Measurements from ENCODE around the gene ABCB1.
"Not testable (repeated sequence)": the region's sequence is repeated elsewhere in the genome, so short reads cannot be mapped to it uniquely, and the experiment has no call there.

ABCB1 gene

DNA sequence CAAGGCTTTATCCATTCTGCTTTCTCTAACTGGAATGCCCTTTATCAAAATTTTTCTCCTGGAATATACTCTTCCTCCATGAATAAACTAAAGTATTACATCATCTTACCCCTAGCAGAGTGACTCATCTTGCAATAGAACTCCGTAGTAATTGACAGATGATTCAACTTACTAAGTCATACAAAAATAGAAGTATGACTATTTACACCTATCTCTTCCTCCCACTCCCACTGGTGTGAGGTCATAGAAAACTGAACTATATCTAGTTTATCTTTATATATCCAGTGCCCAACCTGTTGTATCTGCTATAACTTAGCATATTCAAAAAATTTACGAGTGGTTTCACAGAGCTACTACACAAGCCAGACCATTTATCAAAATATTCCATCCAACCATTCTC lies 26.1 kb downstream of the ABCB1 start:
- DNase-seq: no peak

DNA sequence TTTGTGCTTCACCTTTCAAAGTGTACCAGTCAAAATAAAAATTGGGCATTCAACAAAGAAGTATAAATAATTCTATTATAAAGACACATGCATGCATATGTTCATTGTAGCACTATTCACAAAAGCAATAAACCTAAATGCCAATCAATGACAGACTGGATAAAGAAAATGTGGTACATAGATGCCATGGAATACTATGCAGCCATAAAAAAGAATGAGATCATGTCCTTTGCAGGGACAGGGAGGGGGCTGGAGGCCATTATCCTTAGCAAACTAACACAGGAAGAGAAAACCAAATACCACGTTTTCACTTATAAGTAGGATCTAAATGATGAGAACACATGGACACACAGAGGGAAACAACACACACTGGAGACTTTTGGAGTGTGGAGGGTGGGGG lies 28.2 kb downstream of the ABCB1 start:
- not testable (repeated sequence) for DNase-seq

DNA sequence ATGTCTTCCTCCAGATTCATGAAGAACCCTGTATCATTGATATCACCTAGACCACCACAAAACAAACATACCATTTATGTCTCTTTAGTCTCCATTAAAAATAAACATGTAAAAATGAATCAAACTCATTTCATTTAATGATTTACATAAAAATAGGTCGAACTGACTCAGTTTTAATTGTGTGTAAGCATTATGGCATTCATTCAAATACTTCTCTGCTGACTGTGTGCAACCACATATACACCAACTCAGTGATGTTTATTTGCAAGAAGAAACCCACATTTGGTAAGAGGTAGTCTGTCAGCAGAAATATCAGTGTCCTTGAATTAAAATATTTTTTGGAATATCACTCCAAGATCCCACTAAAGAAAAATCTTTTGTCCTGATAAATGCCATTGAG lies 30.5 kb downstream of the ABCB1 start:
- no peak for DNase-seq

DNA sequence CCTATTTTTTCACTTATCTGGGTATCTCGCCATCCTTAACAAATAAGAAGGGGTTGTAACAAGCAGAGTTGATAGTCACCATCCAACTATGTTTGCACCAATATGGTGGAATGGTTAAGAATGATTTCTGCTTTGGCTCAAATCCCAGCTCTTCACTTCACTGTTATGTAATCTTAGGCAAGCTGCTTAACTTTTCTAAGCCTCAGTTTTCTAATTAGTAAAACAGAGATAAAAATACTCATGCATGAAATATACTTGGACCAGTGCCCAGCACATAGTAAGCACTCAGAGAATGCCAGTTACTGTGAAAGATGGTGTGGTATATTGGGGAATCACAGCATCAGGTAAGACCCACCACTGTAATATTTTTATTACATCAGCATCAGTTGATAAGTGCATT lies 33.6 kb downstream of the ABCB1 start:
- no peak for DNase-seq

DNA sequence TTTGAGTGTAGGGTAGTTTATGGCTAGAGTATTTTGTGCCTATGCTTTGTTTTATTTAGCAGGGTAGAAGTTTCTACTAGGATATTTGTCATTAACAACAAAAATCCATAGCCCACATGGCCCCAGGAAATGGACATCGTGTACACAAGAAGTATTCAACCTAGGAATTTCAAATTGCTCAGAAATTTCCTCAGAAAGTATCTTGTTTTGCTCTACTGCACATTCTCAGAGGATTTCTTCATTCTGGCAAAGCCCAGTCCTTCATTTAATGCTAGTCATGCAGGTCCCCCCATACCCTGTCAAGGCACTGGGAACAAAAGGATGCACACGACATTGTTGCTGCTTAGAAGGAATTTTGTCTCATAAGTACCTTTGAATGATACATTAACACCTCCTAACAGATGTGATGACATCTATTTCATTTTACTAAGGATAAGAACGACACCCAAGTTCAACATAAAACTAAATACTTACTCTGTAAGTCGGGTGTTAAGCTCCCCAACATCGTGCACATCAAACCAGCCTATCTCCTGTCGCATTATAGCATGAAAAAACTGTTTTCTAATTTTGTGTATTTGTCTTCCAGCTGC lies 34.3 kb downstream of the ABCB1 start:
- no peak for DNase-seq

DNA sequence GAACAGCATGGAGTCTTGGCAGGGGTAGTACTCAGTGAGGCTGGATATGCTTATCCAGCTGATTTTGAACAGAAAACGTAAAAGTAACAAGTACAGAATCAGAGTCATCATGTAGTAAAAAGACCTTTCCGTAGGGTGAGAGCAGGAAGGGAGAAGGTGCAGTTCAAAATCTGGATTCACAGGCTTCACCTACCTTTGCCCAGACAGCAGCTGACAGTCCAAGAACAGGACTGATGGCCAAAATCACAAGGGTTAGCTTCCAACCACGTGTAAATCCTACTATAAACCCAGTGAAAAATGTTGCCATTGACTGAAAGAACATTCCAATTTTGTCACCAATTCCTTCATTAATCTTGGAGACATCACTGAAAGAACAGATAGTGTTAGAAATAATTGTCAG lies 34.8 kb downstream of the ABCB1 start:
- no peak for DNase-seq

DNA sequence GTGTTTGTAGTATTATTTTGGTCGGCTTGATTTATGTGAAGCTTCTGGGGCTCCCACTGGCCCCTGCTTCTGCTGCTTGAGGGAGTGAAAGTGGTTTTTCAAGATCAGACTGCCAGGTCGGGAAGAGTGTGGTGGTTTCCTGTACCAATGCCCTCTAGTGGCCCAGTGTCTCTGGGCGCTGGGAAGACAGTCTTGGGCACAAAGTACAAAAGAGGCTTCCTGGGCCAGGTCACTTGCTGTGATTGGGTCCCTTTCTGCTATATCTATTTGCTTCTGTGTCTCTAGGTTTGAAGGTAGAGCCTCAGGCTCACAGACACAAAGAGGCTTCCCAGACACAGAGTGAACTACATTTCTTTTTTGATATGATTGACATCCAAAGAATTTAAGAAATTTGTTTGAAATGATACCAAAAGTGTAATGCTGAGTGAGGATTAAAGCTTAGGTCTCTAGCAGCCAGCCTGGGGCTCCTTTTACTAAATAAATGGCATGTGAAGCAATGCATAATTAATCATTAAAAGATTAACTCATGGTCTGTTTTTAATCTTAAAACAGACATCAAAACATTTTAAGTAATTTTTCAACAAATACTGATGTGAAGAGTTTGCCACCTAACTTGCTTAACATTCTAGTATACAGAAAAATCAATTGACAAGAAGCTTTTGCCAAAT lies 36.3 kb downstream of the ABCB1 start:
- peak; percentile 23 for DNase-seq

DNA sequence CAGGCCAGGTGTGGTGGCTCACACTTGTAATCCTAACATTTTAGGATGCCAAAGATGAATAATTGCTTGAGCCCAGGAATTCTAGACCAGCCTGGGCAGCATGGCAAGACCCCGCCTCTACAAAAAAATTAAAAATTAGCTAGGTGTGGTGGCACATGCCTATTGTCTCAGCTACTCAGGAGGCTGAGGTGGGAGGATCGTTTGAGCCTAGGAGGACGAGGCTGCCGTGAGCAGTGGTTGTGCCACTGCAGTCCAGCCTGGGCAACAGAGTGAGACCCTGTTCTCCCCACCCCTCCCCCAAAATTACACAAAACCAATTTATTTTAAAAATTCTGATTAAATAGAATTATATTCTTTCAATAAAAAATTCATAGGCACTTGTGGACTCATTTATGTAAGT lies 39.0 kb downstream of the ABCB1 start:
- no peak for DNase-seq

DNA sequence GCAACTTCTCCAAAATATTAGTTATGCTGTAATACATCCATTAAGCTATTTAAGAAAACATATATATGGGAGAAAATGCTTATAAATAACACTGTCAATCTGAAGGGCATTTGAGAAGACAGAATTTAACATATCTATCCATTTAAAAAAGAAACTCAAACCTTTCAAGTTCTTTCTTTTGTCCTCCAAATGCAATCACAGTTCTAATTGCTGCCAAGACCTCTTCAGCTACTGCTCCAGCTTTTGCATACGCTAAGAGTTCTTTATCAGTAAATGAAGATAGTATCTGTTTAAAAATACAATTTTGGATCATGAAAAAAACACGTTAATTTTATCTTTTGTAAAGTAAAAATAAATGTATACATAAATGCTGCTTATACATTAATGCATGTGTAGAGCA lies 39.6 kb downstream of the ABCB1 start:
- DNase-seq: no peak

DNA sequence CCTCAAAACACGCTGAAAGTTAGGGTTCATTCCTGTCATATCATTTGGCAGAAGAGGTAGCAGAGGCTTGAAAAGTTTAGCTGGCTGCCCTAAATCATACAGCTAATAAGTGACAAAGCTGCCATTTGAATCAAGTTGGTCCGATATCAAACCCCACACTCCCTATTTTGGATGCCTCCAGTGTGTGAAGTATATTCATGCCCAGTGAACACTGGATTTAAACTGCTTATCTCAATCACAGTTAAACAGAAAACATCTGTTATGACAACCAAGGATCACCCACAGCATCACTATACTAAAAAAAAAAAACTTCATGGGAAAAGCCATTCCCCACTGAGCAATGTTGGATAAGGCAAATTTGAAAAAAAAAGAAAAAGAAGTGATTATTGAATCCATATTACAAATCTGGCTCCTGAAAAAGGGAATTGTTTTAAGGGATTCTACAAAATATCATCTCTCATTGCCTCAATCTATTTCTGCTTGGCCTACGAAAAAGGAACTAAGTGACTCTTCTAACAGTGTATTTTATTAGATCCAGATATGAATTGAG lies 48.3 kb downstream of the ABCB1 start:
- no peak for DNase-seq

DNA sequence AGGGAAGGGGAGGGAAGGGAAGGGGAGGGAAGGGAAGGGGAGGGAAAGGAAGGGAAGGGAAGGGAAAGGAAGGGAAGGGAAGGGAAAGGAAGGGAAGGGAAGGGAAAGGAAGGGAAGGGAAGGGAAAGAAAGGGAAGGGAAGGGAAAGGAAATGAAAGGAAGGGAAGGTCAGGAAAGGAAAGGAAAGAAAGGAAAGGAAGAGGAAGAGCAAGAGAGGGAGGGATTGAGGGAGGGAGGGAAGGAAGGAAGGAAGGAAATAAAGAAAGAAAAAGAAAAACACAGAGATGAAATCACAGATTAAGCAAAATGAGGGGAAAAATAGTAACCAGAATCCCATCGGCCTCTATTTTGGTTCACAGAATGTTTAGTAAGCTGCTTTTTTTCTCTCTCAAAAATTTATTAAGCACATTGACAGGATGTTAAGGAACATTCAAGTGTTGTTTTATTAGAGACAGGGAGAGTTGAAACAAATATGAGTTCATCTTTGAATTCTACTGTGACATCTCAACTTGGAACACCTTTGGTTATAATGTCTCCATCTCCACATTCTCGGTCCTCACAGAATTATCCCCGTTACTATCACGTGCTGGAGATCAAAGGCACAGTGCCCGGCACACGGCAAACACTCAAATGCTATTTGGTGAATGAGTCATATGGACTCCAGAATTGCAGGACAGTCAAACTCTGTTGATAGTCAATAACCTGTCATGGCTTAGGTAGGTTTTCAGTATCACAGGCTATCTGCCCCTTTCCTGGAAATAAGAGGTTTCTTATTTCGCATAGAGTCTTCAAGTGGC lies 52.4 kb downstream of the ABCB1 start:
- DNase-seq: no peak

DNA sequence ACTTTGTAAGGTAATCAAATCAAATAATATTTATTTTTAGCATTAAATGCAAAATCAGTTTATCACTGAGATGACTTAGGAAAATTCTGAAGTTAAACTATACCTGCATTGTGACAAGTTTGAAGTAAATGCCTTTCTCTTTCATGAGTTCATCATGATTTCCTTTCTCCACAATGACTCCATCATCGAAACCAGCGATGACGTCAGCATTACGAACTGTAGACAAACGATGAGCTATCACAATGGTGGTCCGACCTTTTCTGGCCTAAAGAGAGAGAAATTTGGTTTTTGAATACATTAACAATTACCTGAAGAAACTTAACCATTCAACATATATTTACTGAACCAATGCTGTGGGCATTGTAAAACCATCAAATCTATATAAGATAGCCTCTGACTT lies 54.9 kb downstream of the ABCB1 start:
- no peak for DNase-seq

DNA sequence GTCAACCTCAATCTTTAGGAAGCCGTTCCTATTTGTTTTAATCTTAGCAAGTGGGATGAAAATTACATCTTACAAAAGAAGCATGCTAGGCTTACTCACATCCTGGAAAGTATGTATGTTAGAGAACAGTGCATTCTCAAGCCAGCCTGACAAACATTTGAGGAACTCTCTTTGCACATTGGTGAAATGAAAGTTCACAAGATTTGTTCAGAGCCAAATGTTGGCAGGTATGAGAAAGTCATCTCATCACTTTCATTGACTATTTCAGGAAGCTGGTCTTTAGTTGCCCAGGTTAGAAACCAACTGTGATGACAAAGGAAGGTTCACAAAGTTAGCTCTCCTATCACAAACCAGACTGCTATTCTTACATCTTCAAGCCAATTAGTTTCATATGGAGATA lies 57.1 kb downstream of the ABCB1 start:
- no peak for DNase-seq

DNA sequence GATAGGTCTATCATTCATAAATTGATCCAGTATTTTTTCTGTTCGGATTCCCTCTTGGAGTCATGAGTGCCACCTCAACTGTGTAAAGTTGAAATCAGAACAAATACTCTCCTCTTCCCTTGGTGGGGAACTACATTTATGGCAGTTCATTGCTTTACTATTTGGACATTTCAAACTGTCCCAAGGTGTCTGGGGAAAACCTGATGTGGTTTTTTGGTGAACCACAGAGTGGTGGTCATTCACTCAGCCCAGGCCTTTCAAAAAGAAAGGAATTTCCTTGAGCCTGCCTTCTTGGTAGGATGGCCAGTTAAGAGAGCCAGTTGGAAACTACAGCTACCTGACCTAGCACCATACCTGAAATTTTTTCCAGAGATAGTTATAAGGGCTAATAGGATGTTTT lies 59.0 kb downstream of the ABCB1 start:
- no peak for DNase-seq

DNA sequence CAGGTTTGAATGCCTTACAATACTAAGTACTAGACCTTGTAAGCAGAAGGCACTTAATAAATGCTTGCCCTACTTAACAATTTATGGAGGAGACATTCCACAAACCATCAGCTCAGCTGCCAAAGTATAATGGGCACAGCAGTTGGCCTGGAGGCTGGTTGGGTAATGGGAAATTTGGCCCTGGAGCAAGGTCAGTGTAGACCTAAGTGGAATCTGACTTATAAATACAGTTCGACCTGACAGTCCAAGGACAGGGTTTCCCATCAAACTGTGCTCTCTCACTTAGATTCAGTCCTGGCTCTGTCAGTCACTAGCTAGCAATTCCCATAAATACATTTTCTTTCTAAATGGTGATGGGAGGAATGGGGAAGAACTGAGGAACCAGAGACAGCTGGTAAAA lies 62.6 kb downstream of the ABCB1 start:
- no peak for DNase-seq

DNA sequence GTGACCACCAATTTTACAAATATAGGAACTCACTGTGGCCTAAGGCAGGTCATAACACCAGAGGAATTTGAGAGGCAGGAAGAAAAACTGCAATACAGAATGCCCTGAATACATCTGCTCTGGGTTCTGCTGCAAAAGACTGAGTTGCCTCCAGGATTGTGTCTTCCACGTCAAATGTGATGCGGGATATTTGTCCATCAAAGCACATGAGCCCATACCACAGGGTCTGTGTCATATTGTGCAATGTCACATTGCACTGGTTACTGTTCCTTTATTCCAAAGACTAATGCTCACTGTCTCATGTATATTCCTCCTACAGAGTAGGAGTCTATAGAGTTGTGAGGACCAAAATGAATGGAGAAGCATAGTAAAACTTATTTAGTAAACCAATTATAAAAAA lies 66.6 kb downstream of the ABCB1 start:
- no peak for DNase-seq

DNA sequence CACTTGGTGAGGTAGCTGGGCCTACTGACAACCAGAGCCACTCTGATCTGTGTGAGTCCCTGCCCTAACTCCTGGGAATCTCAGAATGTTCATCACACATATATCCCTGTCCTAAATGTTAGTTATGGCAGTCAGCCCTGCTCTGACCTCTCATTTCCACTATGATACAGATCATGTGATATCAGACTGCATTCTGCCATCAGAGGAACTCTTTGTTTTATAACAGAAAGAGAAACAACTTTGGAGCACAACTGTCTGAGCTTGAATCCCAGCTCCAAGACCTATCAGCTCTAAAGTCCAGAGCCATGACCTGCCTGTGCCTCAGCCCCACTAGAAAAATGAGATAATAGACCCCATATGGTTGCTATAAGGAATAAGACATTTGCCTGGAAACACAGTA lies 70.6 kb downstream of the ABCB1 start:
- DNase-seq: no peak

DNA sequence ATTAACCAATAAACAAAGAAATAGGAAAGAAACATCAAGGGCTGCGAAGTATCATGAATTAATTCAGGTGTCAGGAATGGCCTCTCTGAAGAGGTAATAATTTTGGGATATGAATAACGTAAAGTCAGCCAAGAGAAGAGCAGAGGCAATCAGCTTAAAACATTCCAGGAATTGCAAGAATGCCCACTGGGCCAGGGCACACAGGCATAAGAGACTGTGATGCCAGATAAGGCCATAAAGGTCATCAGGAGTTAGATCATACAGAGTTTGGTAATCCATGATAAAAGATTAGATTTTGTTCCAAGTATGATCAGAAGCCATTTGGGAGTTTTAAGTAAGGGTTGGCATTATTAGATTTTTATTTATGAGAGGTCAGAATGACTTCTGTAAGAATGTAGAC lies 72.0 kb downstream of the ABCB1 start:
- no peak for DNase-seq

DNA sequence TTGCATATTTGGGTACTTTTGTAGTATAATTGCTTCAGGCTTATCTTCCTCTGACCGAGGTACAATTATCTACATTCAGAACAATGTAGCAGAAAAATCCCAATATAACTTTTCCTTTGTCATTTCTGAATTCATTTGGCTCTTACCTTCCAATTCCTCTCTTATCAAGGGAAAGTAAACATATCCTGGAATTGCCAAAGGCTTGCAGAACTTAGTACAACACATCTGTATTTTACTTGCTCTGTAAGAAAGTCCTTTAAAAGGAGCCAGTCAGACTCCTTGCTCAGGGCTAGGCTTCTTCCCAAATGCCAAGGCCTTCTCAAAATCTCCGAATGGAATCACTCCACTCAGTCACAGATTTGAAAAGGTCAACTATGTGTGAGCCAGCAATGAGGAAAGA lies 81.9 kb downstream of the ABCB1 start:
- DNase-seq: no peak

DNA sequence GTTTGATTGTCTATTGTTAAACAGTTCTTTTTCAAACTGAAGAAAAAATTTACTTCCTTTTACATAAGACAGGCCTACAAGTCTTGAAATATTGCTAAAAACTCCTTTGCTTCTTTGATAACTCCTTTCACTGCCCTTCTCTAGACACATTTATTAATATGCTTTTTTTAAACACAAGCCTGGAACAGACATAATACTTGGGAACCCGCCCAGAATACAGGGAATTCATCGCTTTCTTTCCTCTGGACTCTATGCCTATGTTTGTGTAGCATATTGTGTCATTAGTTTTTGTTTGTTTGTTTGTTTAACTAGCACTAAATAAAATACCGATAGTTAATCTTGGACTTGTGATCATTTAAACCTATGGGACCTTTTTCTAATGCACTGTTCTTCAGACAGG lies 82.8 kb downstream of the ABCB1 start:
- DNase-seq: no peak

DNA sequence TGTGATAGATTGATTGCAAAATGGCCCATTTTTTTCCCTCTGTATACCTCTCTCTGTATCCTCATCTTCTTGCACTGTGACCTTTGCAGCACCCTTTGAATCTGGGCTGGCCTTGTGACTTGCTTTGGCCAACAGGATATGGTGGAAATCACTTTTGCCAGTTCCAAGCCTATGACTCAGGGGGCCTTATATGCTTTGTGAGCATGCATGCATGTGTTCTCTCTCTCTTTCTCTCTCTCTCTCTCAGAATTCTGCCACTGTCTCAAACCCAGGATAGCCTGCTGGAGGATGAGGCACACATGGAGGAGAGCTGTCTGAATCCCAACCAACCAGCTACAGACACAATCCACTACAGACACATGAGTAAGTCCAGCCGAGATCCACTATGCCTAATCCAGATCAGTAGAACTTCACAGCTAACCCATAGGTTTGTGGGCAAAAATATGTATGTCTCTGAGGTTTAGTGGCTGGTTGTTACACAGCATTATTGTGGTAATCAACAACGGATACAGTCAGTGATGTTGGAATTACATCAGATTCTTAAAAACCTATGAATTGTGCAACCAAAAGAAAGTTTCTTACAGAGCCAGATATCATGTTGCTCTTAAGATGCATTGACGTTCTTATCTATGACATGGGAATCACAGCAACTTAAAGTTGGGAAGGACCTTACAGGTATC lies 83.4 kb downstream of the ABCB1 start:
- DNase-seq: no peak

DNA sequence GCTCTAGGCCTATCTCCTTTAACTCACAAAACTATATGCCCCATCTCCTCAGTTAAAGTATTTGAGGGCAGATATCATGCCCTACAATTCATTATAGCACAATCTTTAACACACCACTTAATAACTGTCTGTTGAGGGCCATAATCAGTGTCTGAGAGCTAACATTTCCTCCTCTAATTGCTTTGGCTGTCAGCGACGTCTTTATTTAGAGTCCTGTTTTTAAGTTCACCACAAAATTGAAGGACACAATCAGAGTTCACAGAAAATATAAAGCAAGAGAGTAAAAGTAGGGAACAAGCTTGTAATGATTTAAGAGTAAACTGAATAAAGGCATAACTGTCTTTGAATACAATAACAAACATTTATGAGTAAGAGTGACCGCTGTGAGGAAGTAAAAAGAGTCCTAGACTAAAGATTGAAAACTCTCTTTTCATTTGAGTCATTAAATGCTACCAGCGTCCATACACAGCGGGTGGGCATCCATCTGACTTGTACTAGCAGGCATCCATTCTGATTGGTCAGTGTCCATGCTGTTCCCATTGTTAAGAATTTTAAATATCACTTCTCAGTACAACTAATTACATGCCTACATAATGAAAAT lies 86.8 kb downstream of the ABCB1 start:
- DNase-seq: no peak

DNA sequence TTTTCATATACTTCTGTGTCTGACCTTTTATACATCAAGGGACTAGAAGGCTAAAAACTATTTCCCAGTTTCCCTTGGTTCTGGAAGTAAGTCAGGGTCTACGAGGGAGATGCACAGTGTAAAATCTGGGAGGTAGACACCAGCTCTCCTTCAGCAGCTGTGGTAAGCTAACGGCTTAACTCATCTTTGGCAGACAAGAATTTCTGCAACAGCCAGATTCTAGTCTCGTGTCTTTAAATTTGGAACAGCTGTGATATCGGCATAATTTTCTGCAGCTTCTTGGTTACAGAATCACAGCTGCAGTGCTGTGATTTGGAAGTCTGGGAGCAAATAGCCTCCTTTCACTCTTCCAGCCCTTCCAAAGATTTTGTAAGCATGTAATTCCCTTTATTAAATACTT lies 87.8 kb downstream of the ABCB1 start:
- DNase-seq: no peak

Data from activated T-cell treated with anti-CD3 and anti-CD28 coated beads, Interleukin-2, amount 50 U/mL, for 1 hour (primary cell).